Myocyte (in vitro differentiated cells): Measurements from ENCODE around the gene ALG9. TPM values are rescaled to one million over a fixed set of nuclear protein-coding genes. Genes with fewer than 3 reads are reported as not detected.

Source experiments
- DNase-seq: peaks from one replicate; pipeline ENCODE4 v3.0.0-alpha.2; 2012; ENCODE audit warnings: low read depth
- total RNA-seq: library from RNA; depleted of rRNA; stranded (reverse); fragments of >200 nt; gene quantifications from 2 replicates; pipeline ENCODE4 v1.2.3, GENCODE V29; 2014

The ALG9 gene
- total RNA-seq, 1 donor from 2014 or later = 27.8 TPM

DNA sequence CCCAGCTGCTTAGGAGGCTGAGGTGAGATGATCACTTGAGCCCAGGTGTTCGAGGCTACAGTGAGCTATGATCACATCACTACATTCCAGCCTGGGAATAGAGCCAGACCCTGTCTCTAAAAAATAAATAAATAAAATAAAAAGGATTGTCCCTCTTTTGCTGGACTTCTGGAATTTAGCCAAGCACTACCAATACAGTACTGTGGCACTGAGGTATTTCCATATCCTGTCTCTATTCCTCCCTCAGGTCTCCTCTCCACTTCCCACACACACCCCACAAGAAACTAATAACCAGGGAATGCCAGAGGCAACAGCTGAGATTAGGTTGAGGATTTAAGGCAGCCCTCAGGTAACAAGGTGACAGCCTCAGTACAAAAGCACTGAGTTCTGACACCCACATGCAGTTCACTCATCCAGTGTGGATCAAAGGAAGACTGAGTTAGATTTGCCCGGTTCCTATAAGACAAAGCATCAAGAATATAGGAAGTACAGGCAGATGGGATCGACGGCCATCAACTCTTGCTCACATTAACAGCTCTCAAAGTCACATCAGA lies 100.7 kb downstream of the ALG9 start:
- DNase-seq = no peak

DNA sequence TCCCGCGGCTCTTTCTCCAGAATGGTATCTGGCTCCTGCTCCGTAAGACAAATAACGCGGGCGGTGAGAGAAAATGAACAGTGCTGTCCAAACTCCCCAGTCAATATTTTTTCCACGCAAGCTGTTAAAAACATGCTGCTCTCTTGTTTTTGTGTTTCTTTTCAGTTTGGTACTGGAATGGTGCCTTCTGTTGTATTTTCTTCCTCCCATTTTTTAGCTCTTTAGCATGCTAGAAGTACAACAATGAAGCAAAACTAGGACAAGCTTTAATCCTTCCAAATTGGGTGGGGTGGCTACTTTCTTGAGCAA lies 104.6 kb downstream of the ALG9 start:
- DNase-seq = no peak

DNA sequence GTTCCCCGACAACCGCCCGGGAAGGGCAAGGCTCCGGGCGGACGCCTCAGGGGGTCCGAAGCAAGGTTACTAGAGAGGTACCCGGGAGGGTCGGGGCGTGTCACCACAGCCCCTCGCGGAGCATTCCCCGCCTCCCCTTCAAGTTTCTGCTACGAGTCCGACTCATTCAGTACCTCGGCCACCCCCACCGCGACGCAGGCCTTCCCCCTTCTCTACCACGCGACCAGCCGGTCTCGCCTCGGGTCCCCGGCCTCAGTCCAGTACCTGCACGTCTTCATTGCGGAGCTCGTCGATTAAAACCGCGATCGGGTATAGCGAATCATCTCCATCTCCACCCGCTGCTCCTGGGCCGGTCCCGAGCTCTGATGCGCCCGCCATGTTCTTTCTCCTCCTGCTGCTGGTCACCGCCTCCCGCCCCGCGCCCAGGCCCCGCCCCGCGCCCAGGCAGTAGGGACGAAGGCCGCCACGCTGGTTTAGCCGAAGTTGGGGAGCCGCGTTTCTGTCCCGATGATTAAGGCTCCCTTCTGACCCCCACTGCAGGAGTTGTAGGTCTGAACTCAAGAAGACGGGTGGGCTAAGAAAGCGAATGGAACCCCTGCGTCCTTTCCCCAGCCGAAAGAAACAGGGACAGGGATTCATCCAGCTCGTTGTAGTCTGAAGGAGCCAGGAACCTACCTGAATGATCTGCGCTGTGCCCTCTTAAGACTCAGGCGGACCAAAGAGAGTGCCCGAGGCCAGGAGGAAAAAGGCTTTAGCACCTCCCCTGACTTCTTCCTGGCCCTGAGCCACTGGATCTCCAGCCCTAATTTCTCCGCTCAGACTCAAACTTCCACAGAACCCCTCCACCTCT lies 105.2 kb downstream of the ALG9 start, which contains the start of gene PPP2R1B:
Gene PPP2R1B (minus strand): TSS at position 406 of the 850 bp plus-strand sequence. CDS start 28 bp downstream, at position 378.
- DNase-seq = peak; percentile 72

DNA sequence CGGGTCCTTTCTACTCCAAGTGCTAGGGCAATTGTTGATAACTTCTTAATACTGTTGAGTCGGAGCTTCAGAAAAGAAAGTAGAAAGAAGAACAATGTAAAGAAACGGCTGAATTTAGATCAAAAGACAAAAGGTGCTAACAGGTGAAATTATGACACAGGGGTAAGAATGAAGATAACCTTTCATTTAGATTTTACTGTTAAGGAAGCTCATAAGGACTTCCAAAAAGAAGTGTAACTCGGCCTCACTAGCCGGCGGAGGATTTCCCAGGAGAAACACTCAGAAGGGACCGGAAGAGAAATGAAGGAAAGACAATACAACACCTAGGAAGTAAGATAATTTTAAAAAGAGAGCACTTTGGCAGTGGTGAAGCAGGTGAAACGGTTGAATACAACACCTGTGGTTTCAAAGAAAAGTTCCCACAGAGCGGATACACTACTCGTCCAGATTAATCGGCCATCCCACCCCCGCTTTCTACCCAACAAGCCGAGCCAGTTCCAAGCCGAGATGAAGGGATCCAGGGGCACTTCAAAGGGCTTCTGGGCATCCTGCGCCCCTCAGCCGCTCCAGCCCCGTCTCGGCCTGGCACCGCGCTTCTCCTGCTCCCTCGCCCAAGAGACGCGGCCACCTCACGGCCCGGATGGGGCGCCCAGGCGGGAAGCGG lies 105.9 kb downstream of the ALG9 start:
- DNase-seq = no peak

DNA sequence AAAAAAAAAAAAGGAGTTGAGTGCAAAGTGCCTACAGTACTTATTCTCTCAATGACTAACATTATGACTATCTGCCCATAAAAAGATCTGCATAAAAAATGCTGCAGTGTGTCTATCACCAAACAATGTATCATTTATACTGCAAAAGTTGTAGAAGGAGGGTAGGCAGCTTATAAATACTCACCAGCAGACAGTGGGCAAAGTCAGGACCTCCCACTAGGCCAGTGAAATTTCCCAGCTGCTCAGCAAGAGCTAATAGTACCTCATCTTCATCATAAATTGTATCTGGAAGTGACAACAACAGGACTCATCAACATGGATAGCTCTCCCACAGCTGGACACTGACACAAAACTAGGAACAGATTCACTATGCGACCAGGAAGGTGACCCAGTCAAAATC lies 106.8 kb downstream of the ALG9 start:
- DNase-seq = peak; percentile 22

DNA sequence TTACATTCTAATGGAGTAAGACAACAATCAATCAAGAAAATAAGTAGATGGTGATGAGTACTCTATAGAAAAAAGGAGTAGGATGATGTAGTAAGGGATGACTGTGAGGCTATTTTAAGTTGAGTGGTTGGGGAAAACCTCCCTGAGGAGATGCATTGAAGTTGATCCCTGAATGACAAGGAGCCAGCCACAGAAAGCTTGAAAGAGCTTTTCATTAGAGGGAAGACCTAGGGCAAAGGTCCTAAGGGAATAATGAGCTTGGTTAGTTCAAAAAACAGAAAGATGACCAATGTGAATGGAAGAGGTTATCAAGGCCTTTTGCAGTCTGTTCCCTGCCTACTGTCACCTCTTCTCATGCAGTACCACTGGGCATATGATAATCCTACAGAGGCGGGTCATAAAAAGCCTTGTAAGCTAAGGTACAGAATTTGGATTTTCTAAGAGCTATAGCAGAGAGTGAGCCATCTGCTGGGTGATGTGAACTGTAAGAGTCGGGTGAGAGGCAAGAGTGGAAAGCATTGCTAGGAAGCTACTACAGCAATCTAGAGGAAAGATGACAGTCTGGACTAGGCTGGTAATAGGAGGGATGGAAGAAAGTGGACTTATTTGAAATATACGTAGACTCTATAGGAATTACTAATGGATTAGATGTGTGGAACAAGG lies 108.3 kb downstream of the ALG9 start:
- no peak for DNase-seq

DNA sequence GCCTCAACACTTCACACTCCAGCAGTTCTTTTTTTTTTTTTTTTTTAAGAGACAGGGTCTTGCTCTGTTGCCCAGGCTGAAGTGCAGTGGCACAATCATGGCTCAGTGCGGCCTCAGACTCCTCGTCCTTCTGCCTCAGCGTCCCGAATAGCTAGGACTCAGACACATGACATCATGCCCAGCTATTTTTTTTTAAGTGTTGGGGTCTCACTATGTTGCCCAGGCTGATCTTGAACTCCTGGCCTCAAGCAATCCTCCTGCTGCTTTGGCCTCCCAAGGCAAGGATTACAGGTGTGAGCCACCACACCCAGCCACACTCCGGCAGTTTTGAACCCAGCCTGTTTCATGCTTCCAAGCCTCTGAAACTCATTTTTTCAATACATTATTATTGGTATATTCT lies 108.9 kb downstream of the ALG9 start:
- DNase-seq = no peak

DNA sequence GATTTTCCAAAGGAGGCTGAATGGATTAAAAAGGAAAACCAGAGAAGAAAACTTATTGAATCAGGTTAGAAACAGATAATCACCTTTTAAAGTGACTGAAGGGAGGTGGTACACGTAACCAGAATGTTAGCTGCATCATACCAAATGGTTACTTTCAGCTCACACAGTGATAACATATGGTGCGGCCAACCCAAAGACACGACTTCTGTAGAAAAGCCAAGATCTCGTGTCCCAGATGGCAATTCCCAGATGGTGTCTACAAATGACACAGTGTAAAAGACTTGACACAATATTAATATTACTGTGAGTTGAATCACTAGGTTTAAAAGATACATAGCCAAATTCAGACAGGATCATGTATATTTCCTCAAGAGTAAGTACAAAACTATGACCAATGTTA lies 110.3 kb downstream of the ALG9 start:
- no peak for DNase-seq

DNA sequence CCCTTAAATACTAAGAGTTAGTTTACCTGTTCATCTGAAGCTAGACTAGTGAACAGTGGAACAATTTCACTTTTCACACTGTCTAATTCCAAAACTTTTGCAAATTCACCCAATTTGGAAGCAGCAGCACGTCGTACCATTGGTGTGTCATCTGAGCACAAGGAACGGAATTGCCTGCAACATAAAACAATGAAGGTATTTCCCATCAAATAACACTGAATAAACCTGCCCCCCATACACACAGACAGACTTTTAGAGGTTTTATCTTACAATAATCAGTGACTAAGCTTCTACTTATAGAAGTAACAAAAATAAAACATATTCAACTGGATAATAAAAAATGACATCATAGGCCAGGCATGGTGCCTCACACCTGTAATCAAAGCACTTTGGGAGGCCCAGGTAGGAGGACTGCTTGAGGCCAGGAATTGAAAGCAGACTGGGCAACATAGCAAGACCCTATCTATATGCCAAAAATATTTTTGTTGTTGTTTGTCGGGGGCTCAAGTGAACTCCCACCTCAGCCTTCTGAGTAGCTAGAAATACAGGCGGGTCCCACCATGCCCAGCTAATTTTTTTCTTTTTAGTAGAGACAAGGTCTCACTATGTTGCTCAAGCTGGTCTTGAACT lies 111.5 kb downstream of the ALG9 start:
- DNase-seq = no peak

DNA sequence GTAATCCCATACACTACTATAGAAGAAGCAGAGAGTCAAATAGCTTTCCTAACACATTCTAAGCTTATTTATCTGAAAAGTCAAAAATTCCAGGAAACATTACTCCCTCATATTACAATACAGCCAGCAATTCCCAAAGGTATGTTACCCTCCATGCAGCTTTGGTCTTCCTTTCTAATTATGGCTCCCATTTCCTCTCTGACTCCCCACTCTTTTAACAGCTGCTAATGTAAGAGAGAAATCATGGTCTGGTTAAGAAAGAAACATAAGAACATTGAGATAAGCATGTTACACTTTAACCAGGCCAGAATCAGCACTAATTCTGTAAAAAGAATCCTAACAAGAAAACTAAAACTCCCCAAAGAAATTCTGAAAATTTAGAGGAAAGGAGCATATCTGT lies 112.0 kb downstream of the ALG9 start:
- peak; percentile 61 for DNase-seq

DNA sequence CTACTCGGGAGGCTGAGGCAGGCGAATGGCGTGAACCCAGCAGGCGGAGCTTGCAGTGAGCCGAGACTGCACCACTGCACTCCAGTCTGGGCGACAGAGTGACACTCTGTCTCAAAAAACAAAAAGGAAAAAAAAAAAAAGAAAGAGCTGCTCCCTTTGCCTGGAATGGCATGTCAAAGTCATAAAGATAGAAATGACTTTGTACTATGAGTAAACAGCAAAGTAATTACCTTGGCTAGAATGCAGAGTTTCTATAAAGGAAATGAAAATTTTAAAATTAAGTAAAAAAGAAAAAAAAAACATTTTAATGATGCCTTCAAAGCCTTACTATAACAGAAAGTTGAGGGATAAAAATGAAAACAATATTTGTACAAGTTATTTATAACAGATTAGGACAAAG lies 115.3 kb downstream of the ALG9 start:
- DNase-seq = no peak

DNA sequence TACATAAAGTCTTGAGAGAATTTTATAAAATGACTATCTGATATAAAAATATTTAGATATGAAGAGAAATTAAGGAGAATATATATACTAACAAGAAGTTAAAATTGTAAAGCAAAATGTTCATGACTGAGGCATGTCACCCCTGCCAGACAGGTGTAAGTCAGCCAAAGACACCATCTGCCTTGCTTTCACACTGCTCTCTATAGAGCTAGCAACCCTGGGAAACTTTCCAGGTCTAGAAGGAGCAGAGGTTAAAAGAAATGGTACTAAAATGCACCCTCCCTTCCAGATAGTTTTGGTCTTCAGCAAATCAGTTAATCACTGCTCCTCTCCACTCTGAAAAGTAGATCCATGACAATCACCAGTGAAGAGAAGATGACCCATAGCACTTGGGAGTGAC lies 121.7 kb downstream of the ALG9 start:
- no peak for DNase-seq

DNA sequence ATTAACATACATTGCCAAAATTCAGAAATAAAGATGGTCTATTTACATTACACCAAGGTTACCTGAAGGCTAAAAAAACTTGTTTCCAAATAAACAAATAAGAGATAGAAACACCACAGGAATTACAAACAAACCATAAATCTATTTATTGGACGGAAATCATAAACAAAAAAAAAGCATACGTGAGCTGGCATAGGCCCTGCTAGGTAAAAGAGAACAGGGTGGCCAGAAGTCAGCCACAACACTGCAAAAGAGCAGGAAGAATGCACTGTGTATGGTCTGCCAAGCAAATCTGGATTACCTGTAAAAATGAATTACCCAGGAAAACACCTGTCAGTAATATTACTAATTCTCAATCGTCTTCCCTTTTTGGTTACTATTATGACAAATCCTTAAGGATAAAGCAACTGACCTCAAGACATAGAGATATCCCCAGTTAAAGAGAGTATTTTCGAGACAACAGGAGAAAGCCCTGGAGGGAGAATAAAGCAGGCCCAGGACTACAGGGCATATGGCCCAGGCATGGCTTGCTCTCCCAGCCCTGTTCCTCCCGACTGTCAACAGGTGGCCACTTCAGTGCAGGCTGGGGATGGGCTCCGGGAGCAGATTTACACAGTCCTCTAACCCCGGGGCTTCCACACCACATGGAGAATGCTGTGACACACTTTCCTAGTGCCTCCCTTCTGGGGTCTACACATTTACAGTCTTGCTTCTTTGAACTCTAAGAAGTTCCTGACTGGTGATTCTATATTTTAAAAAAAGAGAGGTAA lies 123.2 kb downstream of the ALG9 start:
- DNase-seq = peak; percentile 53

DNA sequence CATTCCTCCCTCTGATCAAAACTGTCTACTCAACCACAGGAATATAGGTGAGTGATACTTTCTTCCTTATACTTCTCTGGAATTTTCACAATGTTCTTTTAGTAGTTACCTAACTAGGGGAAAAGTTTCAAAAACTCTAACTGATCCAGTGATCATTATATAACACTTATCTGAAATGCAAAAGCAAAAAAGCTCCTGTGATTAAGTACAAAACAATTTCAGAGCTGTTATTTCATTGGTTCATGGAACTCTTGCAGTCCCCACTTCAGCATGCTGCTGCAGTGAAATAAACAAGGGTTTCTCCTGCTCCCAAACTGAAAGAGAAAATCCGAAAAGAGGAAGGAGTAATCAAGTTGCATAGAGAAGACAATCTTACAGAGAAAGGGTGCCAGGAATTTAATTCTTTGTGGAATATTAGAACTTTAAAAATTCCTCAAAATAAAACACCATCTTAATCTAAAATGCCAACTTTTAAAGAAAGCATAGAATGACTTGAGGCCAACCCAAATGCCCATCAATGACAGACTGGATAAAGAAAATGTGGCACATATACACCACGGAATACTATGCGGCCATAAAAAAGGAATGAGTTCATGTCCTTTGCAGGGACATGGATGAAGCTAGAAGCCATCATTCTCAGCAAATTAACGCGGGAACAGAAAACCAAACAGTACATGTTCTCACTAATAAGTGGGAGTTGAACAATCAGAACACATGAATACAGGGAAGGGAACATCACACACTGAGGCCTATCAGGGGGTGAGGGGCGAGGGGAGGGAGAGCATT lies 125.5 kb downstream of the ALG9 start:
- DNase-seq = peak; percentile 34

DNA sequence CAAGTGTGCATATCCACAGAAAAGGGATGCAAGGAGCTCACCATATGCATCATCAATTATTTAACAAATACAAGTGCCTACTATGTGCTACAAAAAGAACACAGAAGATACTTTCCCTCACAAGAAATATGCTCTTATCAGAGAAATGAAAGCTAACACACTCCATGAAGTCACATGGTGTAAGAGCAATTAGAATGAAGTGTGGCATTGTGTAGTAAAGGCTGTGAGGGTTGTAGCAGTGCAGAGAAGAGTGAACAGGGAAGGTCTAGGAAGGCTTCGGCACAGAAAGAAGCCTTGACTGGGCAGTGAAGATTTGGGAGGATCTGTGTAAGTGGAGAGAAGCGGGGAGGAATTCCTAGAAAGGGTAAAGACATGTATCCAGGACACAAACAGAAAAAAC lies 127.7 kb downstream of the ALG9 start:
- no peak for DNase-seq

DNA sequence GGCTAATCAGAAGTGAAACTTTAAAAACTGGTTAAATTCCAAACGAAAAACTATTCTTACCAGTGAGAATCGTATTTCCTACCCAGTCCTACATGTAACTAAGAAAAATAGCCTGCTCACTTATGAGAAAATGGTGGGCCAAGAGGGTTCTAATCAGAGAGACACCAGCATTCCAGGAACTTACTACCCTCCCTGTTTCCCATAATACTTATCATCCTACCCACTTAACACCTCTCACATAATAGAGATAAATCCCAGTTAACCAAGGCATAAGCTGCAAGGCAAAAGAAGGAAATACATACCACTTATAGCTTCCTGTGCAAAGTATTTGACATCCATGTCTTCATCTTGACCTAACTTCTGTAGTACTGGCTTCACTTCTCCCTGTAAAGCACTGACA lies 129.6 kb downstream of the ALG9 start:
- no peak for DNase-seq

DNA sequence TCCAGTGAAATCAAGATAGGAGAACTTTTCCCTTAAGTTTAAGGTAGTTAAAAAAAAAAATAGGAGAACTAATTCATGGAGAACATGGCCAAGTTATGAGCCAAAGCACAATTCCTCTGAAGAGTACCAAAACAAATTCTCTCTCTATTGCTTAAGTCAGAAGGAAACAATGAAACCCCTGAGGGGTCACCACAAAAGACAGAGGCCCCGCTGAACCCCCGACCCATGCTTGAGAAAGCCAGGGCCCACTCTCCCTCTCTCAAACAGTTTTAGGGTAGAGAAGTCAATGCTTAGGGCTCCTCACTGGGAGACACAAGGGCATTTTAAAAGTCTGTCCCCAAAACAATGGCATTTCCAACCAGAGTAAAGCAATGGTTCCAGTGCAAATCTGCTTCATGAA lies 132.1 kb downstream of the ALG9 start:
- no peak for DNase-seq

DNA sequence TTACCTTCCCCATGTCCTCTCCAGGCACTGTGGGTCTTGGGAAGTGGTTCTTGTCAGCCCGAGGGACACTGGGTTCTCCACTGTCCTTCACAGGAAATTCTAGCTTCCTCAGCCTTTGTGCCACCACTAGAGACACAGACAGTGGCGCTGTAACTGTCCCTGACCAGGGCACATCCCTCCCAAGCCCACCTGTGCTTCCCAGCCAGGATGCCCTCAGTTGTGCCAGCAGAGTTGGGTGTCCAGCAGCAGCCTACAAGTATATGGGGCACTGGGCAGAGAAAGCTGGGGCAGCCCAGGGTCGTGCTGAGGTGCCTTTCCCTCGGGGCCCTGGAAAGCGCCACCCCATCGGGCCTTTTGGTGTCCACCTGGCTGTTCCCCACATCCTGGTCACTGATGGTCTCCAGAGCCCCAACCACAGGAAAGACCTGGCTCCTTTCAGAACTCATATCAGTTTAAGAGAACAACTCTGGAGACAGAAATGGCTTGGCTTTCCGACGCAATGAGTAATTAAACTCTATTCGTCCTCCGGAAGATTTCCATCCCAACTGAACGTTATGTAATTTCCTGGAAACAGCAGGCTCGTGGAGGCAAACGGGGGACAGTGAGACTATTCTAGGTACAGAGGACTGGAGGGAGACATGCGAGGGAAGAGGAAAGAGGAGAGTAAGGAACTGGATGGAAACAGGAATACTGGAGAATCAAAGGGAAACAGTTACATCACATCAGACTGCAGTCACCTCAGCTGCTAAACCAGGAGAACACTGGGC lies 133.8 kb downstream of the ALG9 start:
- DNase-seq = peak; percentile 14
